ENCODE results near the gene PARL. TPM values are rescaled to one million over a fixed set of nuclear protein-coding genes. Genes with fewer than 3 reads are reported as not detected.

PARL gene
- total RNA-seq, 1 experiment from 2014 or later, result 69.2 TPM

DNA sequence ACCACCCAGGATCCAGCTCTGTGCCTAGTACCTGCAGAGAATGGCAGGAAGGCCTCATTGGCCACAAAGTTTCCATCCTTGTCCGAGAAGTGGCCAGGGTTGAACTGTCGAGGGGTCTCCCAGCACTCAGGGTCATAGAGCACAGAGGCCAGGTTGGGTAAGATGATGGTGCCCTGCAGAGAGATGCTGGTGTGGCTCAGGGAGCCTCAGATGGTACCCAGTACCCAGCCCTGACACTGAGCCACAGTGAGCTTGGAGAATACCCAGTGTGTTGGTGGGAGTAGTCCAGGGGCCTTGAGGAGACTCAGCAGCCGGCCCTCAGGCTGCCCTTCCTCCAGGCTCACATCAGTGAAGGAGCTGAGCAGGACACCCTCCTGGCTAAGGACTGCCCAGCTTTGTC lies 11.5 kb upstream of the PARL start:
- Histone ChIP-seq H4K20me1 (ENCODE audit: low read length) (no peaks in the 10 kb centered on the region), H3K36me3 (ENCODE audit: low read depth, low read length) (no peaks in the 10 kb centered on the region), H3K4me2 (ENCODE audit: low read length) (no peak overlapping the region), H3K79me2 (ENCODE audit: low read length) (no peaks in the 10 kb centered on the region), H3K27ac (ENCODE audit: low read length) (no peak overlapping the region), H3K4me3 (ENCODE audit: low read length) (no peak overlapping the region), H3K9me2 (replicated peaks; ENCODE audit: low read length) (no peaks in the 10 kb centered on the region), H3K9ac (ENCODE audit: low read length) (no peak overlapping the region), H3F3A (ENCODE audit: low read length, unreplicated experiment) (no peaks in the 10 kb centered on the region), H2AFZ (ENCODE audit: low read length) (no peak overlapping the region), H3K4me1 (ENCODE audit: insufficient read depth, low read length) (no peaks in the 10 kb centered on the region), H3K9me3 (ENCODE audit: low read length) (no peaks in the 10 kb centered on the region), H3K27me3 (ENCODE audit: low read length) (no peaks in the 10 kb centered on the region)
- ChIA-PET POLR2A (ENCODE audit: unreplicated experiment) (no interaction called here), CTCF (interaction anchor here (0.8 to 0.9 kb wide), 3 partner anchors 8 to 346 kb away, joined by 3 to 4 read pairs (median 4); no protein-coding TSS in a partner anchor)
- BruUV-seq (replicated peaks), result no TSS peak
- DNase-seq, result no peak
- TF ChIP-seq EZH2 (IDR thresholded peaks at IDR 0.05; ENCODE audit: low read length, unreplicated experiment) (no peak), EZH2phosphoT487 (IDR thresholded peaks at IDR 0.05; ENCODE audit: borderline replicate concordance, low read length) (no peak)
- TF ChIP-seq, protein P1, sequence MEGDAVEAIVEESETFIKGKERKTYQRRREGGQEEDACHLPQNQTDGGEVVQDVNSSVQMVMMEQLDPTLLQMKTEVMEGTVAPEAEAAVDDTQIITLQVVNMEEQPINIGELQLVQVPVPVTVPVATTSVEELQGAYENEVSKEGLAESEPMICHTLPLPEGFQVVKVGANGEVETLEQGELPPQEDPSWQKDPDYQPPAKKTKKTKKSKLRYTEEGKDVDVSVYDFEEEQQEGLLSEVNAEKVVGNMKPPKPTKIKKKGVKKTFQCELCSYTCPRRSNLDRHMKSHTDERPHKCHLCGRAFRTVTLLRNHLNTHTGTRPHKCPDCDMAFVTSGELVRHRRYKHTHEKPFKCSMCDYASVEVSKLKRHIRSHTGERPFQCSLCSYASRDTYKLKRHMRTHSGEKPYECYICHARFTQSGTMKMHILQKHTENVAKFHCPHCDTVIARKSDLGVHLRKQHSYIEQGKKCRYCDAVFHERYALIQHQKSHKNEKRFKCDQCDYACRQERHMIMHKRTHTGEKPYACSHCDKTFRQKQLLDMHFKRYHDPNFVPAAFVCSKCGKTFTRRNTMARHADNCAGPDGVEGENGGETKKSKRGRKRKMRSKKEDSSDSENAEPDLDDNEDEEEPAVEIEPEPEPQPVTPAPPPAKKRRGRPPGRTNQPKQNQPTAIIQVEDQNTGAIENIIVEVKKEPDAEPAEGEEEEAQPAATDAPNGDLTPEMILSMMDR (conservative IDR thresholded peaks at IDR 0.05; ENCODE audit: low read depth, low read length), result no peak
- ATAC-seq, result no peak
- intact Hi-C loops (cut with micrococcal nuclease), result loop anchor here (5.0 kb wide), 1 partner anchor 236 kb away; no protein-coding TSS in a partner anchor

DNA sequence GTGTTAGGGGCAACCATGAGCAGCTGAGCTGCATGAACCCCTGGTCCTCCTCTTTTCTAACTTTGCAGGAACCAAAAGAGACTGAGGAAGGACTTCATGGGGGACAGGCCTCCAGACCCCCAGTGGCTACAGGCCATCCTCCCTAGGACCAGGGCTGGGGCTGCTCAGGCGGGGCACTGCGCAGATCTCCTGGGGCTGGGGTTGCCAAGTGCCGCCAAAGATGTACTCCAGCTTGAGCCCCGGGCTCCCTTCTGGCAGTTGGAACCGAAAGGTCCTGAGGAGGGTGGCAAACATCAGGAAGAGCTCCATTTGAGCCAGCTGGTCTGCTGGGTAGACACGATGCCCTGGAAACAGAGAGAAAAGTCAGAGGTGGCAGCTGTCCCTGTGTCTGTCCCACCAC lies 11.1 kb upstream of the PARL start:
- no peaks in the 10 kb centered on the region for H3K36me3 ChIP-seq (ENCODE audit: low read depth, low read length)
- no peak overlapping the region for H3K4me2 ChIP-seq (ENCODE audit: low read length)
- no peaks in the 10 kb centered on the region for H3K79me2 ChIP-seq (ENCODE audit: low read length)
- H3K4me3 ChIP-seq (ENCODE audit: low read length), result no peak overlapping the region
- intact Hi-C loops (cut with micrococcal nuclease), result loop anchor here (1.0 to 5.0 kb wide), 3 partner anchors 63 to 237 kb away; partner anchors contain the start of gene ABCC5
- H3K9ac ChIP-seq (ENCODE audit: low read length), result no peak overlapping the region
- TF ChIP-seq EZH2phosphoT487 (IDR thresholded peaks at IDR 0.05; ENCODE audit: borderline replicate concordance, low read length) (no peak), EZH2 (IDR thresholded peaks at IDR 0.05; ENCODE audit: low read length, unreplicated experiment) (no peak)
- TF ChIP-seq, protein P1 (conservative IDR thresholded peaks at IDR 0.05; ENCODE audit: low read depth, low read length), result no peak
- no peaks in the 10 kb centered on the region for H4K20me1 ChIP-seq (ENCODE audit: low read length)
- no peaks in the 10 kb centered on the region for H3K9me3 ChIP-seq (ENCODE audit: low read length)
- CTCF ChIA-PET, result interaction anchor here (0.5 to 0.9 kb wide), 9 partner anchors 8 to 392 kb away, joined by 3 to 5 read pairs (median 4); partner anchors contain the start of genes ABCC5 and CAMK2N2
- H3K9me2 ChIP-seq (replicated peaks; ENCODE audit: low read length), result no peaks in the 10 kb centered on the region
- no peak overlapping the region for H3K27ac ChIP-seq (ENCODE audit: low read length)
- POLR2A ChIA-PET (ENCODE audit: unreplicated experiment), result interaction anchor here (0.6 kb wide), 1 partner anchor 398 kb away, joined by 4 read pairs; no protein-coding TSS in a partner anchor
- ATAC-seq (no peak), DNase-seq (no peak)
- no peaks in the 10 kb centered on the region for H3K27me3 ChIP-seq (ENCODE audit: low read length)
- no peaks in the 10 kb centered on the region for H3K4me1 ChIP-seq (ENCODE audit: insufficient read depth, low read length)
- H2AFZ ChIP-seq (ENCODE audit: low read length), result peak overlapping the region; percentile 55; the same call in 1 of the 2 replicates
- BruUV-seq (replicated peaks), result no TSS peak
- no peaks in the 10 kb centered on the region for H3F3A ChIP-seq (ENCODE audit: low read length, unreplicated experiment)

DNA sequence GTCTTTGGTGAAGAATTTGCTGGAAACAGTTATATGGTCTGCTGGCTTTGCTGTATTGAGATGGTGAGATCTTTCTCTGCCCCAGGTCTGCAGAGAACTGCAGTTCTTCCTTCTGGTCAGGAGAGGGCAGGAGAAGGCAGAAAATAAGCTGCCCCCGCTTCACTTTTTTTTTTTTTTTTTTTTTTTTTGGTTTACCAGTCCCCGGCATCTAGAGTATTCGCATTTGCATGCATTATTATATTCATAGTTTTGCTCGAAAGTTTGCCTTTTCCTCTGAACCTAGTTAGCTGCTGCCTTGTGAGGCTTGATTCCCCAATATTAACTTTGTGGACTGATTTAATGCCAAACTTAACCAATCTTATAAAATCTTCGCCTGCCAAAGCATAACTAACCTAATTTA lies 10.6 kb upstream of the PARL start:
- Histone ChIP-seq H3K79me2 (ENCODE audit: low read length) (no peaks in the 10 kb centered on the region), H3K27ac (ENCODE audit: low read length) (no peak overlapping the region), H3K4me2 (ENCODE audit: low read length) (no peak overlapping the region), H2AFZ (ENCODE audit: low read length) (peak overlapping the region; percentile 55; the same call in 1 of the 2 replicates), H3K36me3 (ENCODE audit: low read depth, low read length) (no peaks in the 10 kb centered on the region), H3K27me3 (ENCODE audit: low read length) (no peaks in the 10 kb centered on the region), H3K9me3 (ENCODE audit: low read length) (no peaks in the 10 kb centered on the region), H3F3A (ENCODE audit: low read length, unreplicated experiment) (no peaks in the 10 kb centered on the region), H3K9me2 (replicated peaks; ENCODE audit: low read length) (no peaks in the 10 kb centered on the region), H4K20me1 (ENCODE audit: low read length) (no peaks in the 10 kb centered on the region), H3K4me3 (ENCODE audit: low read length) (no peak overlapping the region), H3K4me1 (ENCODE audit: insufficient read depth, low read length) (no peaks in the 10 kb centered on the region), H3K9ac (ENCODE audit: low read length) (no peak overlapping the region)
- POLR2A ChIA-PET (ENCODE audit: unreplicated experiment), result interaction anchor here (0.6 kb wide), 1 partner anchor 398 kb away, joined by 4 read pairs; no protein-coding TSS in a partner anchor
- DNase-seq (peak; percentile 71), ATAC-seq (peak; percentile 67)
- TF ChIP-seq, protein P1 (conservative IDR thresholded peaks at IDR 0.05; ENCODE audit: low read depth, low read length), result peak; percentile 88
- no peak for TF ChIP-seq EZH2 (IDR thresholded peaks at IDR 0.05; ENCODE audit: low read length, unreplicated experiment)
- BruUV-seq (replicated peaks), result no TSS peak
- CTCF ChIA-PET, result interaction anchor here (0.5 to 0.9 kb wide), 10 partner anchors 9 to 392 kb away, joined by 3 to 8 read pairs (median 4); partner anchors contain the start of genes ABCC5 and CAMK2N2
- intact Hi-C loops (cut with micrococcal nuclease), result loop anchor here (1.0 to 5.0 kb wide), 3 partner anchors 63 to 237 kb away; partner anchors contain the start of gene ABCC5
